K562 (cell line): ENCODE data around the gene KCNK4.

Source experiments
- CEBPB ChIP-seq: fragments of 450-650 bp; IDR thresholded peaks from 2 replicates; pipeline ENCODE4 v1.6.1; 2016; ENCODE audit warnings: missing genetic modification characterization, missing compliant biosample characterization
- LCOR ChIP-seq: sonication (generic); formaldehyde crosslinking; IDR thresholded peaks from 2 replicates; pipeline ENCODE4 v1.8.0; 2022; ENCODE audit warnings: mild to moderate bottlenecking, missing genetic modification reagents
- SAP30 ChIP-seq: fragments of 200-600 bp; sonication (generic); IDR thresholded peaks from 2 replicates; pipeline ENCODE4 v1.6.1; 2012; ENCODE audit warnings: borderline replicate concordance, low read depth, mild to moderate bottlenecking, moderate library complexity, low read length, control low read depth, inconsistent platforms; ENCODE audit not compliant: insufficient read depth, poor library complexity, severe bottlenecking
- ZNF212 ChIP-seq: fragments of 450-650 bp; formaldehyde crosslinking; IDR thresholded peaks from 2 replicates; pipeline ENCODE4 v1.4.0; 2020; ENCODE audit warnings: mild to moderate bottlenecking
- ZNF23 ChIP-seq: fragments of 250-450 bp; sonication (Bioruptor Pico); IDR thresholded peaks from 2 replicates; pipeline ENCODE4 v1.4.0; 2020; ENCODE audit warnings: mild to moderate bottlenecking
- ZNF24 ChIP-seq: fragments of 450-650 bp; IDR thresholded peaks from 2 replicates; pipeline ENCODE4 v1.6.1; 2016
- ZNF408 ChIP-seq: fragments of 250-450 bp; sonication (Bioruptor Pico); IDR thresholded peaks from 2 replicates; pipeline ENCODE4 v1.4.0; 2020; ENCODE audit warnings: low read depth, mild to moderate bottlenecking, moderate library complexity
- TF ChIP-seq, protein P1 (sequence below), 3 experiments: IDR thresholded peaks in 2 of 3; conservative IDR thresholded peaks in 1 of 3; 2 replicates each; pipeline ENCODE4 v1.5.1; 2011 to 2012; ENCODE audit warnings: low read length in 3 of 3, mild to moderate bottlenecking in 3 of 3, control low read depth in 2 of 3, improper control_type of control experiment in 1 of 3, inconsistent platforms in 1 of 3, low read depth in 1 of 3, mixed read lengths in 1 of 3, moderate library complexity in 1 of 3; ENCODE audit not compliant: insufficient read depth in 2 of 3
- TF ChIP-seq, protein P2 (sequence below), 2 experiments: IDR thresholded peaks; 2 replicates each; pipeline ENCODE4 v1.6.1; 2011; ENCODE audit warnings: borderline replicate concordance in 1 of 2, control low read depth in 1 of 2, low read depth in 1 of 2, low read length in 1 of 2, mild to moderate bottlenecking in 1 of 2, mixed read lengths in 1 of 2, moderate library complexity in 1 of 2; ENCODE audit not compliant: insufficient read depth in 1 of 2, insufficient read length in 1 of 2, poor library complexity in 1 of 2, severe bottlenecking in 1 of 2; ENCODE audit errors: extremely low read depth in 1 of 2
- TF ChIP-seq, protein P3 (sequence below): sonication (generic); formaldehyde crosslinking; IDR thresholded peaks from 2 replicates; pipeline ENCODE4 v1.8.1; 2023; ENCODE audit warnings: mild to moderate bottlenecking, missing genetic modification reagents

DNA sequence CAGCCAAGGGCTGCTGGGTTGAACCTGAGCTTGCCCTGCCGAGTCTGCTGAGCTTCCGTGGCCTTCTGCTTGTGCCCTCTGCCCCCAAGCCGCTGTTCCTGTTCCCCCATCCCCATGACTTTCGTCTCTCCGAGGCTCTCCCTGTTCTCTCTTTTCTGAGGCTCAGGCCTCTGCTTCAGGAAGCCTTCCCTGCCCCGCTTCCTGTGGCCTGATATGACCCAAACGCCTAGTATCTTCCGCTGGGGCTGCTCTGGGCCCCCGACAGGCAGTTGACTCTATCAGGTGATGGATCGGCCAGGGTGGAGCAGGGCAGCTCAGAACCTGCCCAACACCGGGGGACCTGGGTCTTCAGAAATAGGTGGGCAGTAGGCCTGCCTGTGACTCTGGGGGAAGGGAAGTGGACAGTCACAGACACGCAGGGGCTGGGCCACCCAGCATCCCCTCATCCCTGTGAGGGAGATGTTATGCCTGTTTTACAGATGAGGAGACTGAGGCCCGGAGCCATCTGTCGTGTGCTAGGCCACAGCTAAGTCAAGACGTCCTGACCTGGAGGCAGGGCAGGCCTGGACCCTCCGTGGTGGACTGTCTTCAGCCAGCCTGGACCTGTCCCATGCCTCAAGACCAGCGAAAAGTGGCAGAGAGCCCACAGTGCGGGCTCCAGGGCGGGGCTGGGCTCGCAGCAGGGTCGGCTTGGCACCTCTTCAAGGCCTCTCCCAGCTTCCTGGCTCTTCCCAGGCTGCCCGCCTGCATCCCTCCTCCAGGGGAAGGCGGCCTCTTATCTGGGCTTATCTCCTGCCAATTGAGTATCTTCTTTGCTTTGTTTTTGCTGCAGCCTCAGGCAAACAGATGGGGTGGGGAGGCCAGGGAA lies 22.8 kb upstream of the KCNK4 start:
- TF ChIP-seq ZNF23 (no peak), CEBPB (tag) (no peak), ZNF24 (no peak), LCOR (CRISPR knock-in tag) (no peak), ZNF408 (CRISPR knock-in tag) (no peak), SAP30 (no peak), ZNF212 (CRISPR knock-in tag) (no peak)
- TF ChIP-seq, protein P1, sequence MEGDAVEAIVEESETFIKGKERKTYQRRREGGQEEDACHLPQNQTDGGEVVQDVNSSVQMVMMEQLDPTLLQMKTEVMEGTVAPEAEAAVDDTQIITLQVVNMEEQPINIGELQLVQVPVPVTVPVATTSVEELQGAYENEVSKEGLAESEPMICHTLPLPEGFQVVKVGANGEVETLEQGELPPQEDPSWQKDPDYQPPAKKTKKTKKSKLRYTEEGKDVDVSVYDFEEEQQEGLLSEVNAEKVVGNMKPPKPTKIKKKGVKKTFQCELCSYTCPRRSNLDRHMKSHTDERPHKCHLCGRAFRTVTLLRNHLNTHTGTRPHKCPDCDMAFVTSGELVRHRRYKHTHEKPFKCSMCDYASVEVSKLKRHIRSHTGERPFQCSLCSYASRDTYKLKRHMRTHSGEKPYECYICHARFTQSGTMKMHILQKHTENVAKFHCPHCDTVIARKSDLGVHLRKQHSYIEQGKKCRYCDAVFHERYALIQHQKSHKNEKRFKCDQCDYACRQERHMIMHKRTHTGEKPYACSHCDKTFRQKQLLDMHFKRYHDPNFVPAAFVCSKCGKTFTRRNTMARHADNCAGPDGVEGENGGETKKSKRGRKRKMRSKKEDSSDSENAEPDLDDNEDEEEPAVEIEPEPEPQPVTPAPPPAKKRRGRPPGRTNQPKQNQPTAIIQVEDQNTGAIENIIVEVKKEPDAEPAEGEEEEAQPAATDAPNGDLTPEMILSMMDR (IDR thresholded peaks at IDR 0.05 in 2 of 3, conservative IDR thresholded peaks at IDR 0.05 in 1 of 3; ENCODE audit: insufficient read depth in 2 of 3, low read depth in 1 of 3, low read length in 3 of 3), result no peak
- TF ChIP-seq, protein P2, sequence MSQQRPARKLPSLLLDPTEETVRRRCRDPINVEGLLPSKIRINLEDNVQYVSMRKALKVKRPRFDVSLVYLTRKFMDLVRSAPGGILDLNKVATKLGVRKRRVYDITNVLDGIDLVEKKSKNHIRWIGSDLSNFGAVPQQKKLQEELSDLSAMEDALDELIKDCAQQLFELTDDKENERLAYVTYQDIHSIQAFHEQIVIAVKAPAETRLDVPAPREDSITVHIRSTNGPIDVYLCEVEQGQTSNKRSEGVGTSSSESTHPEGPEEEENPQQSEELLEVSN (IDR thresholded peaks at IDR 0.05; ENCODE audit: borderline replicate concordance in 1 of 2, extremely low read depth in 1 of 2, insufficient read depth in 1 of 2, insufficient read length in 1 of 2, low read depth in 1 of 2, low read length in 1 of 2, poor library complexity in 1 of 2, severe bottlenecking in 1 of 2), result no peak
- TF ChIP-seq, protein P3, sequence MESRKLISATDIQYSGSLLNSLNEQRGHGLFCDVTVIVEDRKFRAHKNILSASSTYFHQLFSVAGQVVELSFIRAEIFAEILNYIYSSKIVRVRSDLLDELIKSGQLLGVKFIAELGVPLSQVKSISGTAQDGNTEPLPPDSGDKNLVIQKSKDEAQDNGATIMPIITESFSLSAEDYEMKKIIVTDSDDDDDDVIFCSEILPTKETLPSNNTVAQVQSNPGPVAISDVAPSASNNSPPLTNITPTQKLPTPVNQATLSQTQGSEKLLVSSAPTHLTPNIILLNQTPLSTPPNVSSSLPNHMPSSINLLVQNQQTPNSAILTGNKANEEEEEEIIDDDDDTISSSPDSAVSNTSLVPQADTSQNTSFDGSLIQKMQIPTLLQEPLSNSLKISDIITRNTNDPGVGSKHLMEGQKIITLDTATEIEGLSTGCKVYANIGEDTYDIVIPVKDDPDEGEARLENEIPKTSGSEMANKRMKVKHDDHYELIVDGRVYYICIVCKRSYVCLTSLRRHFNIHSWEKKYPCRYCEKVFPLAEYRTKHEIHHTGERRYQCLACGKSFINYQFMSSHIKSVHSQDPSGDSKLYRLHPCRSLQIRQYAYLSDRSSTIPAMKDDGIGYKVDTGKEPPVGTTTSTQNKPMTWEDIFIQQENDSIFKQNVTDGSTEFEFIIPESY (CRISPR knock-in tag), result no peak
